Mucosa of descending colon (tissue), 3 donors: ENCODE measurements around the gene FAM240B. TPM values are rescaled to one million over a fixed set of nuclear protein-coding genes. Genes with fewer than 3 reads are reported as not detected.

Experiments used
- ATAC-seq: fragments of 200-7000 bp; cut with Tn5 transposase; one replicate; pipeline ENCODE4 v1.9.1; 2020; ENCODE audit warnings: mild to moderate bottlenecking, moderate library complexity
- DNase-seq, 3 donors: peaks; one replicate each; pipeline ENCODE4 v3.0.0-alpha.2; 2020
- H3K36me3 ChIP-seq: fragments of 200-600 bp; one replicate; pipeline ENCODE4 v1.8.0; 2021; ENCODE audit warnings: low read depth, mild to moderate bottlenecking
- H3K4me1 ChIP-seq: fragments of 200-600 bp; one replicate; pipeline ENCODE4 v1.8.0; 2021; ENCODE audit warnings: low read depth, mild to moderate bottlenecking
- H3K4me3 ChIP-seq: fragments of 200-600 bp; one replicate; pipeline ENCODE4 v1.8.0; 2021; ENCODE audit warnings: mild to moderate bottlenecking
- H3K9me3 ChIP-seq: fragments of 200-600 bp; one replicate; pipeline ENCODE4 v1.8.0; 2021; ENCODE audit warnings: mild to moderate bottlenecking
- intact Hi-C, 2 donors: fragments of 100-400 bp; cut with DNase I in 1 of 2; cut with micrococcal nuclease in 1 of 2; formaldehyde crosslinking; loops; one replicate each; pipeline versions ENCODE4 v1.11.0 to v1.11.1; 2022; cut with DNase I, micrococcal nuclease
- long read RNA-seq, 2 donors: library from polyadenylated mRNA; unstranded; transcript quantifications; one replicate each; pipeline ENCODE4 v2.0.0, GENCODE V29; 2019 to 2021
- total RNA-seq, 3 donors: library from RNA; stranded (reverse); fragmentation: NEBNext Ultra II Directional in 2 of 3; extraction: Animal tissue kit (Norgen Biotek cat#: 25700) in 2 of 3; gene quantifications; one replicate each; pipeline versions ENCODE4 v1.2.1 to v1.2.4, GENCODE V29; 2021 to 2023
- TF ChIP-seq, protein P1 (sequence below): fragments of 200-600 bp; IDR thresholded peaks from one replicate; pipeline ENCODE4 v1.8.0; 2022; ENCODE audit warnings: antibody characterized with exemption, mild to moderate bottlenecking
- donor health status: DM: no; HTN: no; CAD: no; lungs with moderate emphysema.
- donor health status: DM: no; HTN: no; CAD: no.
- donor health status: DM: no; HTN: yes; CAD: no.

The FAM240B gene
- total RNA-seq, result not detected
- long read RNA-seq, donor 1, result 0 reads
- long read RNA-seq, donor 2, result 0 reads

DNA sequence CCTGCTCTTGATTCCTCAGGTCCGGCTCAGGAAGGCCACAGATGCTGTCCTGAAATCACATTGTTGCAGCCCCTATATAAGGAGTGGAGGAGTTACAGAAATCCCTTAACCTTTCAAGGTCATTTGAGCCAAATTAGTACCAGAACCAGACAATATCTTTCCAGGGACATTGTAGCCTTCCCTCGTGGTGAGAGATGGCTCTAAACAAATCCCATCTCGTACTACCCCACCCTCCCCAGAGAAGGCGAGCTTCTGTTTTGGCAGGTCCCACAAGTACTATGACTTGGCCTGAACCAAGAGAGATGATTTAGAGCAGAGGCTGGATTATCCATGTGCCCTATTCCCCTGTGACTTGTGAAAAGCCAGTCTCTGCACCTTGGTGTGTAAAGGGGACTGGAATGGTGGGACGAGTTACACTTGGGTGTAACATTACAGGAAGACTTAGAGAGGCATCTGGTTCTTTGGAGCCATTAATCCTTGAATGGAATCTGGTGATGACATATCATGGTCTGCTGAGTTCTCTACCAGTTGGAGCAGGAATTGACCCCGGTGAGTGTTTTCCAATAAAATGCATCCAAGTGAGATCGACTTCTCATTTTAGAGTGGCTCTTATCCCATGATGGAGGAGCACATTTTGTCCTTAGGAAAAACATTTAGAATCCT lies at the start of gene FAM240B:
FAM240B (minus strand) TSS at position 51 of the 663 bp plus-strand sequence. CDS start 16,134 bp downstream, outside the sequence.
- TF ChIP-seq, protein P1, sequence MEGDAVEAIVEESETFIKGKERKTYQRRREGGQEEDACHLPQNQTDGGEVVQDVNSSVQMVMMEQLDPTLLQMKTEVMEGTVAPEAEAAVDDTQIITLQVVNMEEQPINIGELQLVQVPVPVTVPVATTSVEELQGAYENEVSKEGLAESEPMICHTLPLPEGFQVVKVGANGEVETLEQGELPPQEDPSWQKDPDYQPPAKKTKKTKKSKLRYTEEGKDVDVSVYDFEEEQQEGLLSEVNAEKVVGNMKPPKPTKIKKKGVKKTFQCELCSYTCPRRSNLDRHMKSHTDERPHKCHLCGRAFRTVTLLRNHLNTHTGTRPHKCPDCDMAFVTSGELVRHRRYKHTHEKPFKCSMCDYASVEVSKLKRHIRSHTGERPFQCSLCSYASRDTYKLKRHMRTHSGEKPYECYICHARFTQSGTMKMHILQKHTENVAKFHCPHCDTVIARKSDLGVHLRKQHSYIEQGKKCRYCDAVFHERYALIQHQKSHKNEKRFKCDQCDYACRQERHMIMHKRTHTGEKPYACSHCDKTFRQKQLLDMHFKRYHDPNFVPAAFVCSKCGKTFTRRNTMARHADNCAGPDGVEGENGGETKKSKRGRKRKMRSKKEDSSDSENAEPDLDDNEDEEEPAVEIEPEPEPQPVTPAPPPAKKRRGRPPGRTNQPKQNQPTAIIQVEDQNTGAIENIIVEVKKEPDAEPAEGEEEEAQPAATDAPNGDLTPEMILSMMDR, result no peak
- DNase-seq, result no peak

DNA sequence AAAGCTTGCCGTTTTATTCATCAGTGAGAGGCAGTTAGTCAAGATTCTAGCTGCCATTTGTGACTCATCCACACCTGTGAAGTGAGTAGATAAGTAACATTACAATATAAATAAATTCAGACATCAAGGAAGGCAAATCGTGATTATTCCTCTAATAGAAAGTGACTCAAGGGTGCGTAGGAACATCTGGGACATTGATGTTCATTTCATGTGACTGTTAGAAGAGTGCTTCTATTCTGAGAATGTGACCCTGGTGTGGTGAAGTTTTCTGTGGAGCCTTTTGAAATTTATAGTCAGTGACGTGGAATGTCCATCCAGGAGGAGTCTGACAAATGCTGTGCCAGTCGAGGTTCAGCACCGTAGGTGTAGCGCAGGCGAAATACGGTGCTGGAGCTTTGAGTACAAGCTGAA lies 48.4 kb upstream of the FAM240B start:
- no peak for DNase-seq
- Histone ChIP-seq H3K4me1 (no peaks in the 10 kb centered on the region), H3K4me3 (no peak overlapping the region), H3K36me3 (no peaks in the 10 kb centered on the region), H3K9me3 (no peaks in the 10 kb centered on the region)
- TF ChIP-seq, protein P1, result no peak
- intact Hi-C loops, result no loop called here
- no peak for ATAC-seq

More for the DNA sequence above, at the start of gene FAM240B:
- no peaks in the 10 kb centered on the region for H3K36me3 ChIP-seq
- no peaks in the 10 kb centered on the region for H3K9me3 ChIP-seq
- H3K4me1 ChIP-seq, result peaks cover 15% of the 10 kb centered on the region
- no peak within 1 kb of the TSS for H3K4me3 ChIP-seq
- intact Hi-C loops, result no loop called here
- no peak for ATAC-seq

DNA sequence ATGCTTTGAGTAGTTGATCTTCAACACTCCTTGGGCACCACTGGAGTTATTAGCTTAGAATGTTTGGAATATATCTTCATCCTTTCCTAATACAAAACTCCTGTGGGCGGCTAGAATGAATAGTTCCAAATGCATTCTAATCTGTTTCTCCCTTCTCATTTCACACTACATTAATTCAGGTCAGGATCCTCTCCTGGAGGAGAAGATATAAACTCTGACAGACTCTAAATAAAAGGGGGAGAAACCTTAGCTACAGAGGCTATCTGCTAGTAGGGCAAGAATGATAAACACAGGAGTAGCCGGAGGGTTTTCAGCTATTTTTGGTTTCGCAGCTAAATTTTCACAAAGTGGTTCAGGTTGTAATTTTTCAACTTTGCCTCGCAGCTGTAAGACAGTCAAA lies 45.2 kb upstream of the FAM240B start:
- ATAC-seq, result no peak
- Histone ChIP-seq H3K4me3 (no peak overlapping the region), H3K9me3 (no peaks in the 10 kb centered on the region), H3K36me3 (no peaks in the 10 kb centered on the region), H3K4me1 (no peaks in the 10 kb centered on the region)
- no peak for DNase-seq
- TF ChIP-seq, protein P1, result no peak
- intact Hi-C loops, result no loop called here

DNA sequence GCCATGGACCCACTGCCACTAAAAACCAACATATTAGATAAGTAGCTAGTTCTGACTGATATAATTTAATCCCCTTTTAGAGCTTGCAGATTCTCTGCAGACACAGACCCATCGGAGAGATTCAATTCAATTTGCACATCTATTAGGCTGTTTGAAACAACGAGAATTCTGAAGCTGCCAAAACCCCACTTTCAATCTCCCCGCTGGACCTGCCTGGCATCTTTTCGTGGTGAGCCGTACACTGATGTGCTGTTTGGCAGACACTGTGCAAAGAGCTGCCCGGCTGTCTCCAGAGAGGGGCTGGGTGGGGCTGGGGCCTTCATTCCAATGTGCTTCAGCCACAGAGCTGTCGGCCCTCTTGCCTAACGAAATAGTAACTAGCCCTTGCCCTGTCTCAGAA lies 42.1 kb upstream of the FAM240B start:
- Histone ChIP-seq H3K9me3 (no peaks in the 10 kb centered on the region), H3K4me3 (no peak overlapping the region), H3K4me1 (no peaks in the 10 kb centered on the region), H3K36me3 (no peaks in the 10 kb centered on the region)
- DNase-seq (no peak), ATAC-seq (no peak)
- intact Hi-C loops, result no loop called here
- TF ChIP-seq, protein P1, result no peak

DNA sequence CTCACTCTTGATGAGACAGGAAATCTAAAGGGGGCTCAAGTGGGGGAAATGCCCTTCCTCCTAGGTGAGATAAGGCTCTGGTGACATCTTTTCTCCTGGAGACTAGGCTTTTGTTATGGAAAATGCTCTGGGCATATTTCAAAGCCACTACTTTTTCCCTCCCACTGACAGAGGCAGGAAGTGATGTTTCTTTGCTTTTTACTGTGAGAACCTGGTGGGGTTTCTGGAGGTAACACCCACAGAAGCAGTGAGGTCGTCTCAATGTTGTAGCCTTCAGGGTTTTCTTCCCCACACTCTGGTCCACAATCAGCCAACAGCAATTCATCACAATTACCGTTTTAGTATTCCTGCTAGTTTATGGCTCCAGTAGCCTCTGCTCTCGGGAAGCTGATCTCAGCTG lies 41.4 kb upstream of the FAM240B start:
- intact Hi-C loops, result no loop called here
- TF ChIP-seq, protein P1, result no peak
- no peaks in the 10 kb centered on the region for H3K36me3 ChIP-seq
- ATAC-seq (no peak), DNase-seq (no peak)
- no peaks in the 10 kb centered on the region for H3K9me3 ChIP-seq
- no peak overlapping the region for H3K4me3 ChIP-seq
- no peaks in the 10 kb centered on the region for H3K4me1 ChIP-seq
